ENCODE data around the gene F10. TPM values are rescaled to one million over a fixed set of nuclear protein-coding genes. Genes with fewer than 3 reads are reported as not detected.
A peak's percentile ranks its signal among the peaks of the same experiment; 100 is the strongest.

Gene F10
- total and polyA plus RNA-seq, 8 donors = 1.1 to 59.4 (median 3.8) TPM

DNA sequence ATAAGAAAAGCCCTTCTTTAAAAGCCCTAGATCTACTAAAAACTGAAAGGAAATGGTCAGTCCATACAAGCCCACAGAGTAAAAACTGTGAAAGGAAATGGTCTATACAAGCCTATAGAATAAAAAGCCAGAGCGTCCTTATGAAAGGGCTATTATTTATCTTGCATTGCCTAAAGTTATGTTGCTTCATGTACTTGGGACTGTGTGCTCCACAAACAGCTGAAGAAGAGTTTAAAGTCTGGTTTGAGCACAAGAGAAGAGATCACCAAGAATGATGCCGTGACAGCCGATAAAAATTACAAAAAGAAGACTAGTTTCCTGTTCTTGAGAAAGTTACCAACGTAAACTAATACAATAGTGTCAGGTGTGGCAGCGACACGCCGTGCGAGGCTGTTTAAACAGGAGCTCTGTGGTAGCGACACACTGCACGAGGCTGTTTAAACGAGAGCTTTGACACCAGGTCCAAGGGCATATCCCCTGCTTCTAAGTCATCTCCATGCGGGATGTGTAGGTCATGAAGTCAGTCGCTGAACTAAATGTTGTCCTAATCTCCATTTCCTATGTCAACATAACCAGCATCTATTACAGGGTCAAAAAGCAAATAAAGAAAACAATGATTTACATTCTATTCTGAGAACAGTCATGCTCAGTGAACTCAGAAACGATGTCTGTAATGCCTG, 61.0 kb downstream of the F10 start:
- 82 to 85% methylated on average over 14 of the region's 14 CpGs for WGBS, 2 donors
- TF ChIP-seq, protein P1, sequence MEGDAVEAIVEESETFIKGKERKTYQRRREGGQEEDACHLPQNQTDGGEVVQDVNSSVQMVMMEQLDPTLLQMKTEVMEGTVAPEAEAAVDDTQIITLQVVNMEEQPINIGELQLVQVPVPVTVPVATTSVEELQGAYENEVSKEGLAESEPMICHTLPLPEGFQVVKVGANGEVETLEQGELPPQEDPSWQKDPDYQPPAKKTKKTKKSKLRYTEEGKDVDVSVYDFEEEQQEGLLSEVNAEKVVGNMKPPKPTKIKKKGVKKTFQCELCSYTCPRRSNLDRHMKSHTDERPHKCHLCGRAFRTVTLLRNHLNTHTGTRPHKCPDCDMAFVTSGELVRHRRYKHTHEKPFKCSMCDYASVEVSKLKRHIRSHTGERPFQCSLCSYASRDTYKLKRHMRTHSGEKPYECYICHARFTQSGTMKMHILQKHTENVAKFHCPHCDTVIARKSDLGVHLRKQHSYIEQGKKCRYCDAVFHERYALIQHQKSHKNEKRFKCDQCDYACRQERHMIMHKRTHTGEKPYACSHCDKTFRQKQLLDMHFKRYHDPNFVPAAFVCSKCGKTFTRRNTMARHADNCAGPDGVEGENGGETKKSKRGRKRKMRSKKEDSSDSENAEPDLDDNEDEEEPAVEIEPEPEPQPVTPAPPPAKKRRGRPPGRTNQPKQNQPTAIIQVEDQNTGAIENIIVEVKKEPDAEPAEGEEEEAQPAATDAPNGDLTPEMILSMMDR (IDR thresholded peaks at IDR 0.05) = no peak
- FAIRE-seq (no peak), DNase-seq (no peak), ATAC-seq (no peak)
- Histone ChIP-seq H3K27me3 (no peaks in the 10 kb centered on the region), H3K4me3 (no peak overlapping the region), H3K9me3 (no peaks in the 10 kb centered on the region), H3K4me1 (no peaks in the 10 kb centered on the region), H3K36me3 (peaks cover 0 to 57% (median 14%) of the 10 kb centered on the region in 3 donors), H3K27ac (no peak overlapping the region)
- intact Hi-C loops (cut with DNase I) = no loop called here

- Histone ChIP-seq H3K27me3 (no peaks in the 10 kb centered on the region), H3K27ac (no peak overlapping the region), H3K4me1 (no peaks in the 10 kb centered on the region), H3K36me3 (peaks cover 0 to 50% (median 7%) of the 10 kb centered on the region in 3 donors), H3K4me3 (no peak overlapping the region), H3K9me3 (no peaks in the 10 kb centered on the region)
- WGBS, 2 donors = 91% methylated on average over 22 of the region's 22 CpGs
- ATAC-seq (no peak), FAIRE-seq (no peak), DNase-seq (no peak)
- TF ChIP-seq, protein P1 (IDR thresholded peaks at IDR 0.05) = no peak
- intact Hi-C loops (cut with DNase I) = no loop called here
Observed at GRCh38 chr13:113184568-113185440, 62.2 kb downstream of the F10 start.

GRCh38 chr13:113186061-113186900, 63.7 kb downstream of the F10 start:
- FAIRE-seq (no peak), ATAC-seq (no peak), DNase-seq (no peak)
- Histone ChIP-seq H3K27me3 (no peaks in the 10 kb centered on the region), H3K9me3 (no peaks in the 10 kb centered on the region), H3K27ac (no peak overlapping the region), H3K36me3 (peaks cover 0 to 39% (median 5%) of the 10 kb centered on the region in 3 donors), H3K4me3 (no peak overlapping the region), H3K4me1 (no peaks in the 10 kb centered on the region)
- WGBS, 2 donors = 83 to 84% methylated on average over 13 of the region's 13 CpGs
- TF ChIP-seq, protein P1 (IDR thresholded peaks at IDR 0.05) = no peak
- intact Hi-C loops (cut with DNase I) = no loop called here

DNA sequence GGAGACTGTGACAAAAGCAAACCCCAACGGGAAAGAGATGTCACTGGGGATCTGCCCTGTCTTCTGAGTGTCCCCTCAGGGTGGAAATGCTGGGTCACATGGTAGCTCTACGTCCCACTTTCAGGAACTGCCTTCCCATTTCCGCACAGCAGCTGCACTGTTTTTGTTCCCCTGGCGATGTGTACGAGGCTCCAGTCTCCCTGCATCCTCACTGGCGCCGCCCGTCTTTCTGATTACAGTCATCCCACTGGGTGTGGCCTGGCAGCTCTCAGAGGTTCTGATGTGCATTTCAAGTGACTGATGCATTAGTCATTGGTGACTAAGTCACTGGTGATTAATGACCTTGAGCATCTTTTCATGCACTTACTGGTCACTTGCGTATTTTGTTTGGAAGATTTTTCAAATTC, 64.7 kb downstream of the F10 start:
- Histone ChIP-seq H3K9me3 (no peaks in the 10 kb centered on the region), H3K4me3 (no peak overlapping the region), H3K36me3 (peaks cover 0 to 35% (median 0%) of the 10 kb centered on the region in 3 donors), H3K27me3 (no peaks in the 10 kb centered on the region), H3K4me1 (no peaks in the 10 kb centered on the region), H3K27ac (no peak overlapping the region)
- no peak for FAIRE-seq
- peak in 2 of 6 donors; percentile 32 to 35 for DNase-seq
- 85 to 86% methylated on average over 9 of the region's 9 CpGs for WGBS, 2 donors
- TF ChIP-seq, protein P1 (IDR thresholded peaks at IDR 0.05) = no peak
- intact Hi-C loops (cut with DNase I) = no loop called here
- ATAC-seq = peak in 3 of 4 donors; percentile 58 to 72 (median 62)
